GM10266 (cell line): ENCODE data around the gene CDK11A.

Experiments used
- DNase-seq: peaks from one replicate; pipeline ENCODE4 v3.0.0; 2012; ENCODE audit errors: extremely low spot score
- TF ChIP-seq, protein P1 (sequence below): IDR thresholded peaks from 2 replicates; pipeline ENCODE4 v1.5.1; 2012; ENCODE audit warnings: mild to moderate bottlenecking, low read depth; ENCODE audit not compliant: control insufficient read depth, insufficient read depth; ENCODE audit errors: missing control alignments

The CDK11A gene

DNA sequence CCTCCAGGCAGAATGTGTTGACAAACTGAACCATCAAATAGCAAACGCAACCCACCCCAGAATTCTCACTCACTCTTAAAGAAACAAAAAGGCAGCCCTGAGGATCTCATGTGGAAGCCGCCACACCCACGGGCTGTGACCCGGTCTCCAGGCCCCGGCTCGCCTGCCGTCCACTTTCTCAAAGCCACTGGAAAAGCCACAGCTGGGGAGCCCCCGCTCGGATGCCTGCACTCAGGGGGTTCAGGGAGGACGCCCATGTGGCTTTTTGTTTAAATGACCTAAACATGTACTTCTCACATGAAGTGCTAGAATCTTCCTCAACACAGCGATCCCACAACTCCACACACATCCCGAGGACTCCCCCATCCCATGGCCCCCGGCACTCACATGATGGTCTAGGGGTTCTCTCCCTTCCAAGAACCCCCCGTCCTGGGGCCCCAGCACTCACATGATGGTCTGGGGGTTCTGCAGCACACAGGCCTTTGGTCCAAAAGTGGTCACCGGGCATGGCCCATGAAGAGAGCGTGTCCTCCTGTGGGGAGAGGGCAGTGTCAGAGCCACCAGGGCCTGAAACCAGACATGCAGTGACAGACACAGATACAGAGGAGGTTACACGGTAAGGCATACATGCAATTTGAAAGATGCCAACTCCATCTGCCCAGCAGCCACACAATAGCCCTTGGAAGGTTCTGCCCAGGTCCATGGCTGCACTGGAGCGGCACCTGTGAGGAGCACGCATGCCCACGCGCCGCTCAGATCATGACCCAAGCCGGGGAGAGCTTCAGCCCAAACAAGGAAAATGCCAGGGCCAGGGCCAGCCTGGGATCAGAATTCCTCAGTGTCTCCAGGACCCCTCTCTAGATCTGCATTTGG is 37.6 kb upstream of the CDK11A start:
- no peak for DNase-seq
- TF ChIP-seq, protein P1, sequence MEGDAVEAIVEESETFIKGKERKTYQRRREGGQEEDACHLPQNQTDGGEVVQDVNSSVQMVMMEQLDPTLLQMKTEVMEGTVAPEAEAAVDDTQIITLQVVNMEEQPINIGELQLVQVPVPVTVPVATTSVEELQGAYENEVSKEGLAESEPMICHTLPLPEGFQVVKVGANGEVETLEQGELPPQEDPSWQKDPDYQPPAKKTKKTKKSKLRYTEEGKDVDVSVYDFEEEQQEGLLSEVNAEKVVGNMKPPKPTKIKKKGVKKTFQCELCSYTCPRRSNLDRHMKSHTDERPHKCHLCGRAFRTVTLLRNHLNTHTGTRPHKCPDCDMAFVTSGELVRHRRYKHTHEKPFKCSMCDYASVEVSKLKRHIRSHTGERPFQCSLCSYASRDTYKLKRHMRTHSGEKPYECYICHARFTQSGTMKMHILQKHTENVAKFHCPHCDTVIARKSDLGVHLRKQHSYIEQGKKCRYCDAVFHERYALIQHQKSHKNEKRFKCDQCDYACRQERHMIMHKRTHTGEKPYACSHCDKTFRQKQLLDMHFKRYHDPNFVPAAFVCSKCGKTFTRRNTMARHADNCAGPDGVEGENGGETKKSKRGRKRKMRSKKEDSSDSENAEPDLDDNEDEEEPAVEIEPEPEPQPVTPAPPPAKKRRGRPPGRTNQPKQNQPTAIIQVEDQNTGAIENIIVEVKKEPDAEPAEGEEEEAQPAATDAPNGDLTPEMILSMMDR: no peak

DNA sequence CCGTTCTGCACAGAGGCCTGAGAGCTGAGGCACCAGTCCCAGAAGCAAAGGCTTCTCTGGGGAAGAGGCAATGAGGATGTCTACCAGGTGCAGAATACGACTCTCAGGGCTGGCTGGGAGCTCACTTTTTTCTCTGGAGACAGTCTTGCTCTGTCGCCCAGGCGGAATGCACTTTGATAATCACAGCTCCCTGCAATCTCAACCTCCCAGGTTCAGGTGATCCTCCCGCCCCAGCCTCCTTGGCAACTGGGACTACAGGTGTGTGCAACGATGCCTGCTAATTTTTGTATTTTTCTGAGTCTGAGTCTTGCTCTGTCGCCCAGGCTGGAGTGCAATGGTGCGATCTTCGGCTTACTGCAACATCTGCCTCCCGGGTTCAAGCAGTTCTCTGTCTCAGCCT is 36.6 kb upstream of the CDK11A start:
- no peak for DNase-seq
- TF ChIP-seq, protein P1: no peak

DNA sequence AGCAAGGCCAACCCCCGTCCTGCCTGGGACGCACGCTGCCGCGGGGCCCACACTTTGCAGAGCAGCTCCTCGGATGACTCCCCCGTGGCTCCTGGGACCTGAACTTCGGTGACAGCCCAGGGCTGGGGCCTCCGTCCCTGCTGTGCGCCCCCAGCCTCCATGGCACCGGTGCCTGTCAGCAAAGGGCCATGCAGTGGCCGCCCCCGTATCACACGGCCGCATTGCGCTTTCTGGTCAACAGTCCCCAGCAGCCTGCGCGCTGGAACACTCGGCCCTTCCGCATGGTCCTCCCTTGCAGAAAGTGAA is 36.1 kb upstream of the CDK11A start:
- no peak for DNase-seq
- TF ChIP-seq, protein P1: no peak

DNA sequence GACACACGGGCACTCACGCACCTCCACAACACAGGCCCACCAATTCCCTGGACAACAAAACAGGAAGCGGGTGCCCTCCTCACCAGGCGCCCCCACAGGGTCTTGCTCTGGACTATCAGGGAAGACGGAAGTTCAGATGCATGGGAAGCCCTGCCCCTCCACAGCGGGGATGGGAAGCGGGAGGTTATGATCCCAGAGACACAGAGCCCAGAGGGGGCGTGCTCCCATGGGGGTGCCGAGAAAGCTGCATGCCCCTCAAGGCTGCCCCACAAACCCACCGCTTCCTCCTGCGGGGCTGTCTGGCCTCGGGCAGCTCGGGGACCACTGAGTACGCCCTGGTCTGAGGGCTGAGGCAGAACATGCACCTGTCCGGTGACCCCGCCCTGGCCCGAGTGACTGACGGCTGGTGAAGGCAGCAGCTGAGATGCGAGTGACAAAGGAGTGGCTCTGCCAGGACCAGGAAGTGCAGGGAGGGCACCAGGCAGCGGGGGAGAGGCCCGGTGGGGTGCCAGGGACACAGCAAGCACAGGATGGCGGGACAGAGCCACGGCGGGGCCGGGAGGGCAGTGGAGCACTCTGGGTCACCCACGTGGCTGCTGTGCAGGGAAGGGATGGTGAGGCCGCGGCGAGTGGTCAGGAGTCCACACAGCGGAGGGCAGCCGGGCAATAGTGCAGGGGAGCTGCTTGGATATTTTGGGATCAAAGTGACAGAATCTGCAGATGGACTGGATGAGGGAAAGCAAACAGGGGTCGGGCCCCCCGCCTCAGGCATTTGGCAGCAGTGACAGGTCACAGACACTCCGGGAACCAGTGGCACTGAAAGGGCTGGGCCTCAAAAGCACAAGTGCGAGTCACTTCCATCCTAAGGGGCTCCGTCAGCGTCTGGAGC is 35.5 kb upstream of the CDK11A start:
- no peak for DNase-seq
- TF ChIP-seq, protein P1: no peak

DNA sequence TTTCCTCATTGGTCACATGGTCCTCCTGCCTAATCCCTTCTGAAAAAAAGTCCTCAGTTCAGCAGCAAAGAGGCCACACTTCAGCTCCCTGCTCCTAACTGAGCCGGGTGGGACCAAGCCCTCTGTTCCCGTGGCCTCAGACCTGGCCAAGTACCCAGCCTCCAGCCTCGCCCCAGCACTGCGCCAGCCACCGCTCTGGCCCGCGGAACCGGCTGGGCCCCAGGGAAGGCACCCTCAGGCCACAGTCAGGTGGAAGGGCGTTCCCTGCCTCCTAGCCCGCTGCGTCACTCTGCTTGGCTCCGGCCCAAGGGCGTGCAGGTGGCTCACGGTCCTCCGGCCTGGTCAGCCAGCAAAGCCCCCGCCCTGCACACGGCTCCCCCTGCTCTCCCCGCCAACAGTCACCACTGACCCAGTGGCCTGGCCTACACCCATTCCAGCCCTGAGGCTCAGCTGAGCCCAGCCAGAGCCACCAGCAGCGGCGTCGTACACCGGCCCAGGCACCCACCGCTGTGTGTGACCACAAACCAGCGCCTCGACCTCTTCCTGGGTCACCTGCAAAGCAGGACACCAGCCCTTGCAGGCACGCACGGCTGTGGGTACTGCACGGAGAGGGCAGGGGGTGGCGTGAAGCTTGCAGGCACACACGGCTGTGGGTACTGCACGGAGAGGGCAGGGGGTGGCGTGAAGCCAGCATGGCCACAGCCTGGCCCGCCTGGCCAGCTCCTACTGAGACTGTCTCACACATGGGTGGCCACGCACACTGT is 34.7 kb upstream of the CDK11A start:
- DNase-seq: no peak
- TF ChIP-seq, protein P1: no peak

DNA sequence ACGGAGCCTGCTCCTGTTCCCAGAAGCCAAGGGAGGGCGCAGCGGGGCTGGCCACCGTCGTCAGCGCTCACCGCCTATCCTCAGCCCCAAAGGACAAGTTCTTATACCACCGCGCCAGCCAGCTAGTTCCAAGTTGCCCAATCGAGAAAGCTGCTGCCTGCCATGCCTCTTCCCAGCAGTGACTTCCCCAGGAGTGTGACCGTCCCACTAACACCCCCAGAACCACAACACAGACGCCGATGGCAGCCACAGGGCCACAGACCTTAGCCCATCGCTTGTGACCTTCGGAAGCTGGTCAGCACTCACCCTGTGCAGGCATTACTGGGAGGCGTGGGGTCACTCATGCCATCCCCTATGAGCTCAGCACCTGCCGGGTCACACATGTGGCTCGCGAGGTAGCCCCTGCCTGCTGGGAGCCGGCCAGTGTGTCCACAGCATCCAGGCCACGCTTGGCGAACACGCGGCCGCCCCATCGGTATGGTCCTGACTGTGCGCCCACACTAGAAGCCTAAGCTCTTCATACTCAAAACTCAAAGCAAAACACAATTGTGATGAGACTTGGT is 34.0 kb upstream of the CDK11A start:
- no peak for DNase-seq
- TF ChIP-seq, protein P1: no peak
